Small intestine (tissue), 7 donors: ENCODE data around the gene TSHZ2. TPM values are rescaled to one million over a fixed set of nuclear protein-coding genes. Genes with fewer than 3 reads are reported as not detected.
"Not testable (repeated sequence)": the region's sequence is repeated elsewhere in the genome, so short reads cannot be mapped to it uniquely, and the experiment has no call there.

ENCODE experiments used
- DNase-seq, 2 donors: peaks; one replicate each; pipeline versions ENCODE4 v3.0.0 to v3.0.0-alpha.2; 2013
- FAIRE-seq: peaks from 2 replicates; lab custom pipeline; 2012; peaks lifted over from hg19 to GRCh38; lab: Jason Lieb, UNC
- H3K27ac ChIP-seq, 3 donors: one replicate each; pipeline ENCODE4 v1.5.1; 2013; ENCODE audit warnings: low read length in 2 of 3, mild to moderate bottlenecking in 2 of 3, control low read depth in 1 of 3, inconsistent platforms in 1 of 3, low read depth in 1 of 3, moderate library complexity in 1 of 3
- H3K27me3 ChIP-seq, 3 donors: one replicate each; pipeline ENCODE4 v1.6.1; 2013; ENCODE audit warnings: low read length in 3 of 3, inconsistent platforms in 1 of 3; ENCODE audit not compliant: control insufficient read depth in 3 of 3, insufficient read depth in 3 of 3
- H3K36me3 ChIP-seq, 3 donors: one replicate each; pipeline ENCODE4 v1.6.1; 2013; ENCODE audit warnings: low read length in 3 of 3, inconsistent platforms in 1 of 3, low read depth in 1 of 3, mild to moderate bottlenecking in 1 of 3, moderate library complexity in 1 of 3; ENCODE audit not compliant: control insufficient read depth in 3 of 3, insufficient read depth in 2 of 3
- H3K4me1 ChIP-seq, 3 donors: one replicate each; pipeline ENCODE4 v1.6.1; 2013; ENCODE audit warnings: low read length in 2 of 3, inconsistent platforms in 1 of 3, low read depth in 1 of 3, mild to moderate bottlenecking in 1 of 3, moderate library complexity in 1 of 3; ENCODE audit not compliant: control insufficient read depth in 3 of 3, insufficient read depth in 2 of 3
- H3K4me3 ChIP-seq, 3 donors: one replicate each; pipeline ENCODE4 v1.5.1; 2013; ENCODE audit warnings: low read length in 3 of 3, control low read depth in 1 of 3, inconsistent platforms in 1 of 3, low read depth in 1 of 3, mild to moderate bottlenecking in 1 of 3, moderate library complexity in 1 of 3
- H3K9me3 ChIP-seq, 2 donors: one replicate each; pipeline ENCODE4 v1.6.1; 2013; ENCODE audit warnings: low read depth in 1 of 2, low read length in 1 of 2; ENCODE audit not compliant: control insufficient read depth in 2 of 2, insufficient read depth in 1 of 2
- WGBS, 3 donors: extraction: QIAGEN DNeasy Blood & Tissue Kit; methylation state at CpG; one replicate each; pipeline ENCODE4 v1.1.7; 2013; 5-methylcytosine and 5-hydroxymethylcytosine counted together
- polyA plus RNA-seq, 4 donors: library from polyadenylated mRNA; stranded (reverse) in 3 of 4; unstranded in 1 of 4; fragments of 200-250 nt in 3 of 4; fragments of 120-200 nt in 1 of 4; gene quantifications; one replicate each; pipeline versions ENCODE4 v1.2.1 to v1.2.3, GENCODE V29; 2013
- donor health status: healthy with polysubstance abuse.
- donor health status: control.
- donor health status: control.
- donor health status: Bipolar disorder and iron deficiency.
- donor health status: healthy.

TSHZ2 gene
- polyA plus RNA-seq, 4 donors = 0.67 to 4.4 (median 2.1) TPM

DNA sequence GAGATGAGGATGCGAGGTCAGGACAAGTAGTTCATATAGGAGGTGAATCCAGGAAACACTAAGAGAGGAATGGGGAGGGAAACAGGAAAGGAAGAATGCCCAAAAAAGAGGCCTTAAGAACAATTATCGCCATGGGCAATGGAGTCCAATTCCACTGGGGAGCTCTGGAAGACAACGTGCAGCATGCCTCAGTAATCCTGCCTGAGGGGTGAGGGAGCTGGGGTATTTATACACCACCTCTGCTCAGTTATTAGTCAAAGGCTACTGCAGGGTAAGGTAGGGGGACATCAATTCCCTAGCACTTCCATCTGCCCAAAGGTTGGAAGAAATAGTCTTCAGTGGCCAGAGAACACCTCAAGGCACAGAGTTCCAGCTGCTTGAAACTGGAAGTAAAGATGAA, 525.1 kb downstream of the TSHZ2 start:
- no peak overlapping the region for H3K27ac ChIP-seq
- H3K36me3 ChIP-seq = no peaks in the 10 kb centered on the region
- DNase-seq (no peak), FAIRE-seq (no peak)
- no peaks in the 10 kb centered on the region for H3K9me3 ChIP-seq
- 90 to 92% (median 90%) methylated on average over 3 of the region's 3 CpGs for WGBS, 3 donors
- no peaks in the 10 kb centered on the region for H3K27me3 ChIP-seq
- H3K4me3 ChIP-seq = no peak overlapping the region
- no peaks in the 10 kb centered on the region for H3K4me1 ChIP-seq

DNA sequence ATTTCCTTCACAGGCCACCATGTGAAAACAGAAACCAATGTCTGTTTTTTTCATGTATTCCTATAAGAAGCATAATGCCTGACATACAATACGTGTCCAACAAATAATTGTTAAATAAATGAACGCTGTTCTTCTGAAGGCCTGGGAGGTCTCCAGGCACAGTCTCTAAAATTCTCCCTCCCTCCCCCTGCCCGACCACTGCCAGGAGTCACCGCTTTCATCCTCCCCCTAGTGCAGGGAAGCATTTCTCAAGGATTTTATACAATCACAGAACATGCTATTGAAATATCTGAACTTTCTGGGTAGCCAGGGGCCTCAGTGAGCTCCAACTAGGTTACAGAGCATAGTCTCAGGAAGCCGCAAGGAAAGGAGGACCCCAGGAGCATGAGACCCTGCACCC, 526.2 kb downstream of the TSHZ2 start:
- DNase-seq (no peak), FAIRE-seq (no peak)
- H3K36me3 ChIP-seq = no peaks in the 10 kb centered on the region
- 77 to 87% (median 85%) methylated on average over 5 of the region's 5 CpGs for WGBS, 3 donors
- no peaks in the 10 kb centered on the region for H3K27me3 ChIP-seq
- H3K4me3 ChIP-seq = no peak overlapping the region
- no peaks in the 10 kb centered on the region for H3K9me3 ChIP-seq
- H3K4me1 ChIP-seq = no peaks in the 10 kb centered on the region
- H3K27ac ChIP-seq = no peak overlapping the region

DNA sequence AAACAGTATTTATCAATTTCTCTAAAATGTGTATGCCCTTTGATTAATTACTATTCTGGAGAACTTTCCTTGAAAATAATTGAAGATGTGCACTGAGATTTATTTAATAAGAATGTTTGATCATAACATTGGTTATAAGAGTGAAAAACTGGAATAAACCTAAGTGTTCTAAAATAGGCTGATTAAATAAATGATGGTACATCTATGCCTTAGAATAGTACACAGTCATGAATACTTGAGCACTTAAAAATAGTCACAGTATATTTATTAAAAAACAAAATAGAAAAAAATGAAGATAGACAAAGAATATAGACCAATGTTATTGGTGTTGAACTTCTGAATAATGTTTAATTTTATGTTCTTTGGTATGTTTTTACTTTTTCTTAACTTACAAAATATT, 528.5 kb downstream of the TSHZ2 start:
- Histone ChIP-seq H3K4me3 (no peak overlapping the region), H3K27ac (no peak overlapping the region), H3K4me1 (no peaks in the 10 kb centered on the region), H3K27me3 (no peaks in the 10 kb centered on the region), H3K36me3 (no peaks in the 10 kb centered on the region), H3K9me3 (no peaks in the 10 kb centered on the region)
- FAIRE-seq (no peak), DNase-seq (no peak)

DNA sequence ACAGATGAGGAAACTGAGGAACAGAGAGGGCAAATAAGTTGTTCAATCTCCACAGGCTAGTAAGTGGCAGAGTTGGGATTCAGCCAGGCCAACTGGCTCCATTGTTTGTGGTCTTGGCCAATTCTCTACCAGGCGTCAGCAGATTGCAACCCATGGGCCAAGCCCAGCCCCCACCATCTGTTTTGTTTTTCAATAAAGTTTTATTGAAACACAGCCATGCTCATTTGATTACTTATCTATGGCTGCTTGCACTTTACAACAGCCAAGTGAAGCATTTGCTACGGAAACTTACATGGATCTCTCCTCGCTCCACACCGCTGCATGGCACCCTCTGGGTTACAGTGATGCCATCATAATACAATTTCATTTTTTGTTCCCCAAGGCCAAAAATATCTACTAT, 530.7 kb downstream of the TSHZ2 start:
- no peak overlapping the region for H3K4me3 ChIP-seq
- no peak overlapping the region for H3K27ac ChIP-seq
- no peak for DNase-seq
- no peaks in the 10 kb centered on the region for H3K36me3 ChIP-seq
- H3K4me1 ChIP-seq = no peaks in the 10 kb centered on the region
- WGBS, 3 donors = 85 to 95% (median 86%) methylated on average over 4 of the region's 4 CpGs
- no peaks in the 10 kb centered on the region for H3K9me3 ChIP-seq
- no peaks in the 10 kb centered on the region for H3K27me3 ChIP-seq
- no peak for FAIRE-seq

DNA sequence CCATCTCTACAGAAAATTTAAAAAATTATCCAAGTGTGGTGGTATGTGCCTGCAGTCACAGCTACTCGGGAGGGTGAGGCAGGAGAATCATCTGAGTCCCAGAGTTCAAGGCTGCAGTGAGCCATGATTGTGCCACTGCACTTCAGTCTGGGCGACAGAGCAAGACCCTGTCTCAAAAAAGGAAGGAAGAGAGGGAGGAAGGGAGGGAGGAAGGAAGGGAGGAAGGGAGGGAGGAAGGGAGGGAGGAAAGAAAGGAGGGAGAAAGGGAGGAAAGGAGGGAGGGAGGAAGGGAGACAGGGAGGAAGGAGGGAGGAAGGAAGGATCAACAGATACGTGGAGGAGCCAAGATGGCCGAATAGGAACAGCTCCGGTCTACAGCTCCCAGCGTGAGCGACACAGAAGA, 531.4 kb downstream of the TSHZ2 start:
- 59 to 80% (median 65%) methylated on average over 5 to 7 of the region's 7 CpGs for WGBS, 3 donors
- FAIRE-seq (no peak), DNase-seq (no peak)
- H3K4me3 ChIP-seq = no peak overlapping the region
- H3K36me3 ChIP-seq = no peaks in the 10 kb centered on the region
- no peaks in the 10 kb centered on the region for H3K4me1 ChIP-seq
- H3K27ac ChIP-seq = no peak overlapping the region
- no peaks in the 10 kb centered on the region for H3K27me3 ChIP-seq
- no peaks in the 10 kb centered on the region for H3K9me3 ChIP-seq

DNA sequence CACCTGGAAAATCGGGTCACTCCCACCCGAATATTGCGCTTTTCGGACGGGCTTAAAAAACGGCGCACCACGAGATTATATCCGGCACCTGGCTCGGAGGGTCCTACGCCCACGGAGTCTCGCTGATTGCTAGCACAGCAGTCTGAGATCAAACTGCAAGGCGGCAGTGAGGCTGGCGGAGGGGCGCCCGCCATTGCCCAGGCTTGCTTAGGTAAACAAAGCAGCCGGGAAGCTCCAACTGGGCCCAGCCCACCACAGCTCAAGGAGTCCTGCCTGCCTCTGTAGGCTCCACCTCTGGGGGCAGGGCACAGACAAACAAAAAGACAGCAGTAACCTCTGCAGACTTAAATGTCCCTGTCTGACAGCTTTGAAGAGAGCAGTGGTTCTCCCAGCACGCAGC, 531.9 kb downstream of the TSHZ2 start:
- not testable (repeated sequence) for H3K36me3 ChIP-seq, FAIRE-seq, H3K4me3 ChIP-seq, H3K27me3 ChIP-seq, H3K9me3 ChIP-seq, H3K4me1 ChIP-seq, DNase-seq, H3K27ac ChIP-seq
- WGBS, 3 donors = 72 to 96% (median 74%) methylated on average over 11 to 18 of the region's 19 CpGs

DNA sequence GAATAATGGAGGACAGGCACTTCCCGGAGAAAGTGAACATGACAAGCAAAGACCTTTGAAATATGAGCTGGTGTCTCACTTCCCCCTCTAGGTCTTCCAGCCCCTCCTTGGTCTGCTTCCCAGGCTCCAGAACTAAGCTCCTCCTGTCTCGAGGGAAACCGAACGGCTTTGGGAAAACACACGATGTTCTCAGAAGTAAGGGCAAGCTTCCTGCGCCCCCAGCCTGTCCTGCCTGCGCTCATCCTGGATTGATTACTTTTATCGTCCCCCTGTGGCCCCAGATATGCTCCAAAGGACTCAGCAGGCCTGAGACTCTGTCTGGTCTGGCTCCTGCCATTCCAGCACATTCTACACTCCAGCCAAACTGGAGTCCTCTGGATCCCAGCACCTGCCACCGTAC, 538.1 kb downstream of the TSHZ2 start:
- no peaks in the 10 kb centered on the region for H3K4me1 ChIP-seq
- H3K9me3 ChIP-seq = no peaks in the 10 kb centered on the region
- H3K27me3 ChIP-seq = no peaks in the 10 kb centered on the region
- H3K27ac ChIP-seq = no peak overlapping the region
- WGBS, 3 donors = 77 to 89% (median 85%) methylated on average over 9 of the region's 9 CpGs
- DNase-seq (no peak), FAIRE-seq (no peak)
- H3K4me3 ChIP-seq = no peak overlapping the region
- no peaks in the 10 kb centered on the region for H3K36me3 ChIP-seq

DNA sequence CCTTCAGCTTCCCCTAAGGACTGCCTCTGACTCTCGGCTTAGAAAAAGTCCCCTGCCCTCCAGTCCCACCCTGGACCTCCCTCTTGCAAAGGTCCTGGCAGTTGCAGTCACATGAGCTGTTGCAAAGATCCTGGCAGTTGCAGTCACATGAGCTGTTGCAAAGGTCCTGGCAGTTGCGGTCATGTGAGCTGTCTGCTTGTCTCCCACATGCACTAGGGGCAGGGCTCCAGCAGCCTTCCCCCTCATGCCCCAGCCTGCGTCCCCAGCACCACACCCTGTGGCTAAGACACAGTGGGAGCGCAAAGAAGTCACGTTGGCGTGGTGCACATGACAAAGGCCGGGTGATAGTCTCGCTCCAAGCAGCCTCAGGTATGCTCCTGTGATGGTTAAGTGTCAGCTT, 538.5 kb downstream of the TSHZ2 start:
- Histone ChIP-seq H3K4me1 (no peaks in the 10 kb centered on the region), H3K27me3 (no peaks in the 10 kb centered on the region), H3K9me3 (no peaks in the 10 kb centered on the region), H3K27ac (no peak overlapping the region), H3K36me3 (no peaks in the 10 kb centered on the region), H3K4me3 (no peak overlapping the region)
- DNase-seq (no peak), FAIRE-seq (no peak)
- 86 to 93% (median 90%) methylated on average over 8 of the region's 8 CpGs for WGBS, 3 donors

DNA sequence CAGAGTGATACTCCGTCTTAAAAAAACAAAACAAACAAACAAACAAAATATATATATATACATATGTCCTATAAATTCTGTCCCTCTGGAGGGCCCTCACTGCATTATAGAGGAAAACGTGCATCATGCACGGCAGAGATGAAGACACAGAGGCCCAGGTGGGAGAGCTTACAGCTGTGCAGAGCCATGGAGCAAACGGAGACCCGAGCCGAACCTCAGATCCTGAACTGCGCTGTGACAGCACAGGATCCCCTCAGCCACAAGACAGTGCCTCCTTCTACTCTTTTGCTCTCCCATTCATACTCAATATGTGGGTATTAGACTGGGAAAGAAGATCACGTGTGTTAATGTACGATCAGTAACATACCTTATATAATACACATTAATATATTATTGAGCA, 539.9 kb downstream of the TSHZ2 start:
- H3K36me3 ChIP-seq = no peaks in the 10 kb centered on the region
- H3K27ac ChIP-seq = no peak overlapping the region
- H3K27me3 ChIP-seq = no peaks in the 10 kb centered on the region
- H3K9me3 ChIP-seq = no peaks in the 10 kb centered on the region
- H3K4me3 ChIP-seq = no peak overlapping the region
- no peaks in the 10 kb centered on the region for H3K4me1 ChIP-seq
- DNase-seq = no peak
- 89 to 93% (median 91%) methylated on average over 9 of the region's 9 CpGs for WGBS, 3 donors
- FAIRE-seq = no peak
